AG04450 (cell line): Measurements from ENCODE around the gene TMEM131L. TPM values are rescaled to one million over a fixed set of nuclear protein-coding genes. Genes with fewer than 3 reads are reported as not detected.
A peak's percentile ranks its signal among the peaks of the same experiment; 100 is the strongest.
"Not testable (repeated sequence)": the region's sequence is repeated elsewhere in the genome, so short reads cannot be mapped to it uniquely, and the experiment has no call there.

ENCODE experiments used
- CTCF ChIA-PET: fragments of 300-600, 350-600 bp; formaldehyde crosslinking; extraction: SDS; loops from one replicate; lab custom pipeline; 2022; ENCODE audit warnings: antibody characterized with exemption, inconsistent platforms; lab: Charles Lee
- POLR2A ChIA-PET: fragments of 350-600 bp; formaldehyde crosslinking; extraction: SDS; loops from one replicate; lab custom pipeline; 2021; ENCODE audit warnings: antibody characterized with exemption, inconsistent platforms; lab: Yijun Ruan, JAX
- DNase-seq: peaks from one replicate; pipeline ENCODE4 v3.0.0-alpha.2; 2011; ENCODE audit warnings: low read depth, low spot score
- H3K27ac ChIP-seq: one replicate; pipeline ENCODE4 v1.5.1; 2012; ENCODE audit warnings: low read depth, low read length, control low read depth
- H3K27me3 ChIP-seq: one replicate; pipeline ENCODE4 v1.6.0; 2012; ENCODE audit warnings: low read length; ENCODE audit not compliant: control insufficient read depth, insufficient read depth
- H3K4me3 ChIP-seq: 2 replicates; pipeline ENCODE4 v1.5.1; 2011; ENCODE audit warnings: mild to moderate bottlenecking, low read depth, low read length, control low read depth
- H3K9me3 ChIP-seq: 2 replicates; pipeline ENCODE4 v1.5.1; 2012; ENCODE audit warnings: low read length; ENCODE audit not compliant: control insufficient read depth, insufficient read depth
- CTCF ChIP-seq: IDR thresholded peaks from 2 replicates; pipeline ENCODE4 v1.5.1; 2011; ENCODE audit warnings: low read depth, low read length, control low read depth, inconsistent platforms
- polyA minus RNA-seq: library from RNA; depleted of rRNA, polyadenylated mRNA; stranded (reverse); fragments of >200 nt; gene quantifications from 2 replicates; pipeline ENCODE4 v1.2.3, GENCODE V29; 2011; rRNA and poly(A)+ RNA removed
- polyA plus RNA-seq: library from polyadenylated mRNA; depleted of rRNA; stranded (reverse); fragments of >200 nt; gene quantifications from 2 replicates; pipeline ENCODE4 v1.2.3, GENCODE V29; 2011; rRNA removed

TMEM131L gene
- polyA plus RNA-seq (13.2 and 15.5 TPM in 2 replicates), polyA minus RNA-seq (22.9 and 25.9 TPM in 2 replicates)

- no peak for DNase-seq
- H3K4me3 ChIP-seq: peak within 1 kb of the TSS; percentile 89
- H3K27me3 ChIP-seq: no peaks in the 10 kb centered on the region
- ChIA-PET POLR2A (interaction anchor here (0.6 to 1.9 kb wide), 8 partner anchors 17 to 121 kb away, joined by 3 to 8 read pairs (median 6); no protein-coding TSS in a partner anchor), CTCF (interaction anchor here (0.6 to 2.9 kb wide), 11 partner anchors 9 to 124 kb away, joined by 3 to 26 read pairs (median 4); no protein-coding TSS in a partner anchor)
- no peaks in the 10 kb centered on the region; the same call in 1 of the 2 replicates for H3K9me3 ChIP-seq
- H3K27ac ChIP-seq: no peak within 1 kb of the TSS
- peak; percentile 20 for TF ChIP-seq CTCF
These were observed at the start of gene TMEM131L for GRCh38 chr4:153466081-153466948. Gene TMEM131L (plus strand): TSS chr4:153466360. CDS start chr4:153466398, 38 bp downstream.

GRCh38 chr4:153416456-153416855 lies 49.7 kb upstream of the TMEM131L start:
- POLR2A ChIA-PET: interaction anchor here (0.7 kb wide), 1 partner anchor 1133 kb away, joined by 7 read pairs; no protein-coding TSS in a partner anchor
- CTCF ChIA-PET: interaction anchor here (0.6 to 1.6 kb wide), 2 partner anchors 14 to 141 kb away, joined by 3 read pairs; no protein-coding TSS in a partner anchor
- H3K9me3 ChIP-seq, H3K27me3 ChIP-seq, H3K4me3 ChIP-seq, DNase-seq, H3K27ac ChIP-seq: not testable (repeated sequence)

DNA sequence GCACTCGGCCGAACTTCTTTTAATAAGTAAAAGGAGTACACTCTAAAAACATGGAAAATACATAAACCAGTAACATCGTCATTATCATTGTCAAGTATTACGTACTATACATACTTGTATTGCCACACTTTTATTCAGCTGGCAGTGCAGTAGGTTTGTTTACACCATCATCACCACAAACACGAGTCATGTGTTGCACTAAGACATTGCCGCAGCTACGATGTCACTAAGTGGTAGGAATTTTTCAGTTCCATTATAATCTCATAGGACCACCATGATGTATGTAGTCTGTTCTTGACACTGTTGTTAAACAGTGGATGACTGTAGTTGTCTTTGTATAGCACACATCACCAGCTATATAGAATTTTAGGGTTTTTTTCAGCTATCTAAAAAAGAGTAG lies 48.0 kb upstream of the TMEM131L start:
- Histone ChIP-seq H3K9me3 (no peaks in the 10 kb centered on the region), H3K27me3 (no peaks in the 10 kb centered on the region), H3K27ac (no peak overlapping the region), H3K4me3 (no peak overlapping the region)
- no peak for TF ChIP-seq CTCF
- DNase-seq: no peak
- ChIA-PET CTCF (no interaction called here), POLR2A (no interaction called here)

- TF ChIP-seq CTCF: no peak
- Histone ChIP-seq H3K4me3 (no peak overlapping the region), H3K9me3 (no peaks in the 10 kb centered on the region), H3K27me3 (no peaks in the 10 kb centered on the region), H3K27ac (no peak overlapping the region)
- ChIA-PET CTCF (no interaction called here), POLR2A (no interaction called here)
- DNase-seq: no peak
These were observed 47.6 kb upstream of the TMEM131L start for GRCh38 chr4:153418558-153418957.

- Histone ChIP-seq H3K27me3 (no peaks in the 10 kb centered on the region), H3K4me3 (no peak overlapping the region), H3K9me3 (no peaks in the 10 kb centered on the region), H3K27ac (no peak overlapping the region)
- CTCF ChIA-PET: no interaction called here
- no peak for TF ChIP-seq CTCF
- POLR2A ChIA-PET: no interaction called here
- no peak for DNase-seq
These were observed 47.1 kb upstream of the TMEM131L start for GRCh38 chr4:153419029-153419428.
